Measurements from ENCODE around the gene UBE2G1.
"Not testable (repeated sequence)": the region's sequence is repeated elsewhere in the genome, so short reads cannot be mapped to it uniquely, and the experiment has no call there.

UBE2G1 gene

GRCh38 chr17:4295686-4296085 is 70.8 kb downstream of the UBE2G1 start:
- DNase-seq: no peak

GRCh38 chr17:4293572-4293971 is 72.9 kb downstream of the UBE2G1 start:
- DNase-seq: no peak

- DNase-seq: no peak
These were observed 78.8 kb downstream of the UBE2G1 start for GRCh38 chr17:4287710-4288109.

GRCh38 chr17:4276514-4276913 is 90.0 kb downstream of the UBE2G1 start:
- no peak for DNase-seq

GRCh38 chr17:4272972-4273368 is 93.5 kb downstream of the UBE2G1 start:
- DNase-seq: no peak

- no peak for DNase-seq
These were observed 94.1 kb downstream of the UBE2G1 start for GRCh38 chr17:4272213-4272971.

- DNase-seq: no peak
These were observed 95.7 kb downstream of the UBE2G1 start for GRCh38 chr17:4270736-4271135.

- no peak for DNase-seq
These were observed 96.6 kb downstream of the UBE2G1 start for GRCh38 chr17:4269915-4270314.

GRCh38 chr17:4267402-4267801 is 99.1 kb downstream of the UBE2G1 start:
- DNase-seq: no peak

GRCh38 chr17:4266550-4266949 is 99.9 kb downstream of the UBE2G1 start:
- no peak for DNase-seq

- peak; percentile 98 for DNase-seq
These were observed 102.9 kb downstream of the UBE2G1 start, which contains the start of gene ANKFY1 for GRCh38 chr17:4263282-4264215. Gene ANKFY1, minus strand, starts transcription at chr17:4263979. Its CDS starts 38 bp downstream, at chr17:4263941.

GRCh38 chr17:4262703-4263102 is 103.8 kb downstream of the UBE2G1 start:
- DNase-seq: no peak

- DNase-seq: no peak
These were observed 105.0 kb downstream of the UBE2G1 start for GRCh38 chr17:4261452-4261851.

GRCh38 chr17:4258867-4259266 is 107.6 kb downstream of the UBE2G1 start:
- no peak for DNase-seq

- no peak for DNase-seq
These were observed 109.5 kb downstream of the UBE2G1 start for GRCh38 chr17:4256952-4257351.

- not testable (repeated sequence) for DNase-seq
These were observed 111.2 kb downstream of the UBE2G1 start for GRCh38 chr17:4255271-4255670.

GRCh38 chr17:4250887-4251286 is 115.6 kb downstream of the UBE2G1 start:
- DNase-seq: no peak

- no peak for DNase-seq
These were observed 116.9 kb downstream of the UBE2G1 start for GRCh38 chr17:4249452-4250029.

- DNase-seq: no peak
These were observed 117.8 kb downstream of the UBE2G1 start for GRCh38 chr17:4248504-4249277.

- DNase-seq: no peak
These were observed 118.5 kb downstream of the UBE2G1 start for GRCh38 chr17:4247971-4248388.

- DNase-seq: no peak
These were observed 119.0 kb downstream of the UBE2G1 start for GRCh38 chr17:4247361-4247970.

GRCh38 chr17:4246674-4247073 is 119.8 kb downstream of the UBE2G1 start:
- DNase-seq: no peak

Data from activated CD4-positive, alpha-beta T cell treated with anti-CD3 and anti-CD28 coated beads, Interleukin-2, amount 50 U/mL, for 48 hours (primary cell).